ENCODE results near the gene TAOK2.
A peak's percentile ranks its signal among the peaks of the same experiment; 100 is the strongest.

Gene TAOK2

DNA sequence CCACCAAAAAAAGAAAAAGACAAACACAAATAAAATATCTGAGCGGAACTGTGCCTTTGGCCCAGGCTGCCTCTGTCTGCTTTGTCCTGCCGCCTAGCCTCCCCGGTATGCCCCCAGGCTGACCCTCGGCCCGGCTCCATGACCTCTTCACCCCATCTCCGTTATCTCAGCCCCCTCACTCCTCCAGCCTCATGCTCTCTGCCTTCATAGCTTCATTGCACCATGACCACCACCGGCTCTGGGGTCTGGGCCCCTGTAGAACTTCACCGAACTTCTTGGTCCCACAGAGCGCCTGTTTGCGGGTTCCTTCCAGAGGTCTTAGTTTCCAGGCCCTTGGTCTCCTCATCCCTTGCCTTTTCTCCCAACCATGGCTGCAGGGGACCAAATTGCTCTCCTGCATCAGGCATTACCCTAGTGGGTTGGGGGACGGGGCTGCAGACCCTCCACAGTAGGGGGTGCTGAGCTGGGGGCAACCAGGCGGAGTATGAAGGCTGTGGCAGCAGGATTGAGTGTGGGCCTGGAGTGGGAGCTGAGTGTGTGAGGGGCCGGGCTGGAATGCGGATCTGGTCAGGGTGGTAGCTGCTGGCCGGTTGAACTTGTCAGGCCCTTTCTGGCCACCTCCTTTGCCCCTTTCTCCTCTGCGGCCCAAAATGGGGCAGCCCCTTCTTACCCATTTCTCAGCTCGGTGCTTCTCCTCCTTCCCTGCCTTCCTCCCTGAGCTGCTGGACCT is 14.8 kb downstream of the TAOK2 start:
- no peak for DNase-seq (ENCODE audit: low spot score)

DNA sequence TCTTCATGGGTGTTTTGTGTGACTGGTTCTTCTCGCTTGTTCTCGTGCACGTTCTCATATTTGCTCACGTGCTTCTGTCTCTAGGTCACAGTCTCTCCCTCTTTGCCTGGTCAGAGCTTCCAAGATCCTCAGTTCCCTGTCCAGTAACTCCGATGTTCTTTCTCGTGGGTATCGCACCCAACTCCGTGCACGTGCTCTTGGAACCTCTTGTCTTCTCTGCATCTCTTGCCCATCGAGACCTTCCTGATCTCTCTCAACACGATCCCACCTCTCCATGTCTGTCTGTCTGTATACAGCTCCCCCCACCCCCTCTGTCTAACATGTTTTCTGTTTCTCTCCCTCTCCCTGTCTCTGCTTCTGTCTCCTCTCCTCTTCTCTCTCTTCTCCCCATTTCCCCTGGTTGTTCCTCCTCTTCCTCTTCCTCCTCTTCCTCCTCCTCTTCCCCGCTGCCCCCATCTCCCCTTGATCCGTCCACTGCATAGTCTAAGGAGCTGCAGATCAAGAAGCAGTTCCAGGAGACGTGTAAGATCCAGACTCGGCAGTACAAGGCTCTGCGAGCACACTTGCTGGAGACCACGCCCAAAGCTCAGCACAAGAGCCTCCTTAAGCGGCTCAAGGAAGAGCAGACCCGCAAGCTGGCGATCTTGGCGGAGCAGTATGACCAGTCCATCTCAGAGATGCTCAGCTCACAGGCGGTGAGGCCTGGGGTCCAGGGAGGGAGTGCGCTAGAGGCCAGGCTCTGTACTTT is 15.6 kb downstream of the TAOK2 start:
- DNase-seq (ENCODE audit: low spot score) = no peak

DNA sequence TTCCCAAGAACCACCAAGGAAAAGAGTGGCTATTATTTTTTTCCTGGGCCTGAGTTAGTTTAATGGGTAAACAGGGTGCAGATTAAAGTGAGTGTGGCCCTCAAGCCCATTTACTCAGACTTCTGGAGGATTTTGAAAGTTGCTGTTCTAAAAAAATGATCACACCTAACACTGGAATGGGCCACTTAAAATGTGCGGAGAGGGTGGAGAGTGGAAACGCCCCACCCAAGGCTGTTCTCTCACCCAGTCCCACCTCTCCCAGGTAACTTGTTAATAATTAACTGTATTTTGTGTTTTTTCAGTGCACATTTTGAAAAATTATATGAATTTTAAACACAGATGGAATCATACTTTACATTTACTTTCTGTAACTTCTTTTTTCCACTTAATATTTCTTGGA is 16.4 kb downstream of the TAOK2 start:
- DNase-seq (ENCODE audit: low spot score) = no peak

DNA sequence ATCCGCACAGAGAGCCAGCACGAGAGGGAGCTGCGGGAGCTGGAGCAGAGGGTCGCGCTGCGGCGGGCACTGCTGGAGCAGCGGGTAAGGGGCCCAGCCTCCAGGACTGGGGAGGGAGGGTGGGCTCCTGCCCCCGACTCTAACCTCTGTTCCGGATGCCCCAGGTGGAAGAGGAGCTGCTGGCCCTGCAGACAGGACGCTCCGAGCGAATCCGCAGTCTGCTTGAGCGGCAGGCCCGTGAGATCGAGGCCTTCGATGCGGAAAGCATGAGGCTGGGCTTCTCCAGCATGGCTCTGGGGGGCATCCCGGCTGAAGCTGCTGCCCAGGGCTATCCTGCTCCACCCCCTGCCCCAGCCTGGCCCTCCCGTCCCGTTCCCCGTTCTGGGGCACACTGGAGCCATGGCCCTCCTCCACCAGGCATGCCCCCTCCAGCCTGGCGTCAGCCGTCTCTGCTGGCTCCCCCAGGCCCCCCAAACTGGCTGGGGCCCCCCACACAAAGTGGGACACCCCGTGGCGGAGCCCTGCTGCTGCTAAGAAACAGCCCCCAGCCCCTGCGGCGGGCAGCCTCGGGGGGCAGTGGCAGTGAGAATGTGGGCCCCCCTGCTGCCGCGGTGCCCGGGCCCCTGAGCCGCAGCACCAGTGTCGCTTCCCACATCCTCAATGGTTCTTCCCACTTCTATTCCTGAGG is 17.4 kb downstream of the TAOK2 start:
- DNase-seq (ENCODE audit: low spot score) = no peak

DNA sequence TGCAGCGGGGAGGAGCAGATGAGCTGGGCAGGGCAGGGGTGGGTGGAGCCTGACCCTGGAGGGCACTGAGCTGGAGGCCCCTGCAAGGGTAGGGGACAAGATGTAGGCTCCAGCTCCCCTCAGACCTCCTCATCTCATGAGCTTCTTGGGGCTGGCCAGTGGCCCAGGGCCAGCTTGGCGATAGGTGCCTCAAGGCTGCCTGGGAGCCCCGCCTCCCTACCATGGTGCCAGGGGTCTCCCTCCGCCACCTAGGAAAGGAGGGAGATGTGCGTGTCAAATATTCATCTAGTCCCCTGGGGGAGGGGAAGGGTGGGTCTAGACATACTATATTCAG is 17.9 kb downstream of the TAOK2 start:
- DNase-seq (ENCODE audit: low spot score) = no peak

GRCh38 chr16:29992344-29992967 is 18.8 kb downstream of the TAOK2 start:
- no peak for DNase-seq (ENCODE audit: low spot score)

DNA sequence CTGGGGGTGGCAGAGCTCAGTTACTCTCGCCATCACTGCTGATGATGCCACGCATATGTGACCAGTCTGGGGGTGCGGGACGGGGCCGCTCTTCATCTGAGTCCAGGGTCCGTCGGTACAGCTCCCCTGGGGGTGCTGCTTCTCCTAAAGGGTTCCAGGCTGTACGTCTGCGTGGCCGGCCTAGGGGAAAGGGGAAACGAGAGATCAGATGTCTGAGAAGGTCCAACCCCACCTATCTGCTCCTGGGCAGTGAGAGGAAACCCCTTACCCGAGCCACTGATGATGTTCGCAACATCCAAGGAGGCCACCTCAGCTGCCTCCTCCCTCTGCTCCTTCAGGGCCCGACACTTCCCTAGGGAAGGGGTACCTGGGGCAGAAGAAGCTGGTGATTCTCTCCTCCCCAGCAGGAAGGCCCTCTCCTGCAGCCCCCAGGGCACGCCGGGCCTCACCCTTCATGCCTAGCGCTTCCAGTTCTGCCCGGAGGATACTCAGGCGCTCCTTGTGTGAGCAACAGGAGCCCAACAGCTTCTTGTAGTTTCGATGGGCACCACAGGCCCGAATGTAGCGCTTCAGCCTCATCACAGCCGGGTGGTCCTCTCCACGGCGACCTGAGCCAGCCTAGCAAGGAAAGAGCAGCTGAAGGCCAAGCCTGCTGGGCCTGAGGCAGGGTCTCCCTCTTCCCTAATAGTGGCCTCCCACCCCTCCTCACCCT is 19.7 kb downstream of the TAOK2 start:
- DNase-seq (ENCODE audit: low spot score) = no peak

- no peak for DNase-seq (ENCODE audit: low spot score)
Measured at GRCh38 chr16:29993903-29994599, 20.4 kb downstream of the TAOK2 start.

DNA sequence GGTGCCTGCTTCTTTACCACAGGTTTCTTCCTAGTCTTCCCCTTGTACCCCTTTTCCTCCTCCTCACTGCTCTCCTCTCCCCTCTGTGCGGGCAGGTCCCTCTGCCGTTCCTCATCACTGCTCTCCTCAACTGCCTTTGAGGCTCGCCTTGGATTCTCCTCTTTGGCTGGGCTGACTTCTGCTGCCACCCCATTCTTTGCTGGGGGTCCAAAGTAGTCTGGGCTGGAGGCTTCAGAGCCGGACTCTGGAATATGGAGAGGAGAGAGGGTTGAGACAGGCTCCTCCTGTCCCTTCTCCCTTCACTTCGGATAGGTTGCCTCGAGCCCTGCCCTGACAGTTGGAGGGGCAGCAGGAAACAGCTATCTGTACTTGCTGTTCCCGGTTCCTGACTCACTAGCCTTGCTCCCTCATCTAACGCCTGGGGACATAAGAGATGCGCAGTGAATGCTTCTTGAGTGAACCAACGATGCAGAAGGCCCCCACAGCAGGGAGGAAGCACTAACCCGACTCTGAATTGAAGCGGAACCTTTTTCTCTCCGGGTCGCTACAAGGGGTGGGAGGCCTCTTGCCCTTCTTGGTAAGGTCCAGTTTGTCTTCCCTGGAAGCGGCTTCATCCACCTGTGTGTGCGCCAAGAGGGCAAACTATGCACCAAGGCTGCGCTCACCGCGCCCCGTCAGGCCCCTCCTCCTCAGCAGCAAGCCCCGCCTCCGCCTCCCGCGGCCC is 21.1 kb downstream of the TAOK2 start:
- peak; percentile 71 for DNase-seq (ENCODE audit: low spot score)

DNA sequence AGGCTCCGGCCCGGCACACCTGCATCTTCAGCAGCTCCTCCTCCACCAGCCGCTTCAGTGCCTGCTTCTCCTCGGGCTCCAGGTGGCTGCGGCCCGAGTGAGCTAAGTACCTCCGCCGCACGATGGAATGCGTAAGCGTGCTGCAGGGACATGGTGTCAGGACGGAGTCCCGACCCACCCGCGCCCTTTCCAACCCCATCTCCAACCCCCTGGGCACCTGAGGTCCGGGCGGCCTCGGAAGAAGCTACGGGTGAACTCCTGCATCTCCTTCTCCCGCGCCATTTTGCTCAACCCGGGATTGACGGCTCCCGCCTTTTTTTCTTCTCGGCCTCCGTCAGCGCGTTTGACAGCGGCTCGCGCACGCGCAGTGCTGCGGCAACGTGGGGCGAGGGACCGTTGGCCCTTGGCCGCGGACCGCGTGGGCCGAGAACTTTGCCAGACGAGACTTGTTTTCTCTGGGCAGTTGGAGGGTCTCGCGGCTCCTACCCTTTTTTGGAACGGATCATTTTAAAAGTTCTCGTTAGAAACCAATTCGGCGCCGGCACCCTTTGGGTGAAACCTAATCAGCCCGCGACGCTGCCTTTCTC is 21.7 kb downstream of the TAOK2 start, which contains the start of gene HIRIP3:
Gene HIRIP3 (minus strand): TSS at position 294 of the 587 bp plus-strand sequence. CDS start 12 bp downstream, at position 282.
- DNase-seq (ENCODE audit: low spot score) = peak; percentile 85

DNA sequence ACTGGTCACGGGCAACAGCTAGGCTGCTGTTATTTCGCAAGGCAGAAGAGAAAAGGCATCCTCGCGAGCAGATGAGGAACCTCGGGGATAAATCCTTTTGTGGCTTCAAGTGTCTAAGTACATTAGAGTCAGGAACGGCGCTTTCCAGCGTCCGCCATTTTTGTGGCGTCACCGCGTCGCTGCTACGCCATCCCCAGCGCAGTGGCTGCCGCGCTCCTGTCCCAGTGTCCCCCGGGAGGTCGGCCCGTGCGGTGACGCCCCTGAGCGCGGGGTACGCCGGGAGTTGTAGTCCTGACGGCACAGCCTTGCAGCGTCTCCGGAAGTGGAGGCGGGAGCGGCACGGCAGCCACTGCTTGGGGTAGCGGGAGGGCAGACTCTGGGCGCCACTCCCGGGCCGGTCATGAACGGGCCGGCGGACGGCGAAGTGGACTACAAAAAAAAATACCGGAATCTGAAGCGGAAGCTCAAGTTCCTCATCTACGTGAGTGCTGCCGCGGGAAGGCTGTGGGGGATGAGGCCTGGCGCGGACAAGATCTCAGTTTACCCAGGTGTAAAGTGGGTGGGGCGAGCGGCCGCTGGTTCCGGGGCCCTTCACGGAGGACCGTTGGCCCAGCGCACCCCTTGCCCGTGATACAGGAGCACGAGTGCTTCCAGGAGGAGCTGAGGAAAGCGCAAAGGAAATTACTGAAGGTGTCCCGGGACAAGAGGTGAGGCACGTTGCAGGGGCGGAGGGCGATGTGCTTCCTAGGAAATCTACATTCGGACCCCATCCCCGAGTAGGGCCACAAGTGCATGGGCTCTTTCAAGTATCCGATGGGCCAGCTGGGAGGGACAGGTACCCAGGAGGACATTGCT is 22.5 kb downstream of the TAOK2 start, which contains the start of gene INO80E:
Gene INO80E (plus strand): TSS at position 331 of the 855 bp plus-strand sequence. CDS start 70 bp downstream, at position 401.
- peak; percentile 98 for DNase-seq (ENCODE audit: low spot score)

DNA sequence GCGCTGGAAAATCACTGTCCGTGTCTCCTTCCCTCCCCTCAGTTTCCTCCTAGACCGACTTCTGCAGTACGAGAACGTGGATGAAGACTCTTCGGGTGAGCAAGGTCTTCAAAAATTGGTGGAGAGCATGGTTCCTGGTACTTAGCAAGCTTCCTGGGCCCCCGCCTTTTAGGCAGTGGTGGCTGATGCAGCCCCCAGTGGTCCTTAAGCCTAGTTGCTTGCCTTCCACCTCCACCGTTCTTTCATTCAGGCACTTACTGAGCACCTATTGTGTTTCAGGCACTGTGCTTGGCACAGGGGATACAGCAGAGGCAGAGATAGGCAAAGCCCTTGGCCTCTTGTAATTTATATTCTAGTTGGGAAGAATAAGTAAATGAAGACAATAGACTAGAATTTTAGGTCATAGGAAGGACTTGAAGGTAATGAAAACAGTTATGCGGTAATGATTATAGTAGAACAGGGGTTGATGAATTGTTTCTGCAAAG is 23.1 kb downstream of the TAOK2 start:
- DNase-seq (ENCODE audit: low spot score) = no peak

- no peak for DNase-seq (ENCODE audit: low spot score)
Measured at GRCh38 chr16:29999605-30000004, 25.9 kb downstream of the TAOK2 start.

- no peak for DNase-seq (ENCODE audit: low spot score)
Measured at GRCh38 chr16:30000735-30001631, 27.3 kb downstream of the TAOK2 start.

GRCh38 chr16:30002614-30003346 is 29.1 kb downstream of the TAOK2 start:
- DNase-seq (ENCODE audit: low spot score) = no peak

GRCh38 chr16:30003670-30004423 is 30.2 kb downstream of the TAOK2 start:
- no peak for DNase-seq (ENCODE audit: low spot score)

Data from CD4-positive, alpha-beta T cell treated with Interleukin-15 for 4 hours (primary cell).